Activated naive CD4-positive, alpha-beta T cell treated with Interleukin-2 at 50 U/mL for 16 hours (primary cell): Measurements from ENCODE around the gene ATP2B2.
"Not testable (repeated sequence)": the region's sequence is repeated elsewhere in the genome, so short reads cannot be mapped to it uniquely, and the experiment has no call there.

Experiments
- DNase-seq: peaks from one replicate; pipeline ENCODE4 v3.0.0-alpha.2; 2020

Gene ATP2B2

GRCh38 chr3:10317311-10317960 is 187.9 kb downstream of the ATP2B2 start:
- DNase-seq = no peak

- no peak for DNase-seq
Observed at GRCh38 chr3:10315771-10316344, 189.5 kb downstream of the ATP2B2 start.

GRCh38 chr3:10315101-10315500 is 190.3 kb downstream of the ATP2B2 start:
- DNase-seq = no peak

GRCh38 chr3:10312861-10313260 is 192.5 kb downstream of the ATP2B2 start:
- DNase-seq = no peak

- no peak for DNase-seq
Observed at GRCh38 chr3:10312391-10312790, 193.0 kb downstream of the ATP2B2 start.

GRCh38 chr3:10311710-10312109 is 193.7 kb downstream of the ATP2B2 start:
- no peak for DNase-seq

GRCh38 chr3:10310578-10310977 is 194.8 kb downstream of the ATP2B2 start:
- no peak for DNase-seq

- DNase-seq = no peak
Observed at GRCh38 chr3:10309736-10310135, 195.7 kb downstream of the ATP2B2 start.

- no peak for DNase-seq
Observed at GRCh38 chr3:10308678-10309077, 196.7 kb downstream of the ATP2B2 start.

- no peak for DNase-seq
Observed at GRCh38 chr3:10306156-10306555, 199.2 kb downstream of the ATP2B2 start.

GRCh38 chr3:10305331-10305902 is 200.0 kb downstream of the ATP2B2 start:
- DNase-seq = no peak

GRCh38 chr3:10304905-10305304 is 200.5 kb downstream of the ATP2B2 start:
- no peak for DNase-seq

GRCh38 chr3:10303785-10304184 is 201.6 kb downstream of the ATP2B2 start:
- DNase-seq = no peak

- DNase-seq = no peak
Observed at GRCh38 chr3:10303105-10303504, 202.3 kb downstream of the ATP2B2 start.

GRCh38 chr3:10300087-10300486 is 205.3 kb downstream of the ATP2B2 start:
- no peak for DNase-seq

GRCh38 chr3:10299679-10300078 is 205.7 kb downstream of the ATP2B2 start:
- no peak for DNase-seq

GRCh38 chr3:10299175-10299574 is 206.2 kb downstream of the ATP2B2 start:
- DNase-seq = no peak

GRCh38 chr3:10298064-10298463 is 207.3 kb downstream of the ATP2B2 start:
- DNase-seq = not testable (repeated sequence)

GRCh38 chr3:10294030-10294586 is 211.3 kb downstream of the ATP2B2 start:
- no peak for DNase-seq

GRCh38 chr3:10292505-10293419 is 212.6 kb downstream of the ATP2B2 start, which contains the start of gene GHRL:
Gene GHRL, minus strand, starts transcription at chr3:10292947. Its CDS starts 2,767 bp downstream, at chr3:10290180.
- DNase-seq = no peak

- DNase-seq = no peak
Observed at GRCh38 chr3:10291641-10292040, 213.7 kb downstream of the ATP2B2 start.

- DNase-seq = no peak
Observed at GRCh38 chr3:10290481-10291176, 214.8 kb downstream of the ATP2B2 start.
